OCI-LY7 (cell line): ENCODE results near the gene PDE11A.

Source experiments
- CTCF ChIP-seq: fragments of 200-600 bp; sonication (generic); conservative IDR thresholded peaks from 2 replicates; pipeline ENCODE4 v1.5.1; 2014; ENCODE audit warnings: mild to moderate bottlenecking, antibody characterized with exemption, low read length, moderate library complexity, mixed read lengths
- EZH2phosphoT487 ChIP-seq: fragments of 200-600 bp; sonication (generic); IDR thresholded peaks from 2 replicates; pipeline ENCODE4 v1.6.1; 2018; ENCODE audit warnings: low read depth, borderline replicate concordance, mild to moderate bottlenecking, mixed run types, antibody characterized with exemption, low read length, moderate library complexity, mixed read lengths

- no peak for TF ChIP-seq CTCF
- TF ChIP-seq EZH2phosphoT487, result no peak
Observed at GRCh38 chr2:177843188-177843587, 229.4 kb downstream of the PDE11A start.
